NB4 (cell line): Measurements from ENCODE around the gene PRDM15.

ENCODE experiments used
- MAX ChIP-seq: IDR thresholded peaks from 2 replicates; pipeline ENCODE4 v1.6.1; 2011; ENCODE audit warnings: low read depth, low read length
- POLR2A ChIP-seq: IDR thresholded peaks from 2 replicates; pipeline ENCODE4 v1.6.1; 2011; ENCODE audit warnings: mild to moderate bottlenecking; ENCODE audit not compliant: insufficient read length; ENCODE audit errors: extremely low read depth
- TF ChIP-seq, protein P1 (sequence below): IDR thresholded peaks from one replicate; pipeline ENCODE4 v1.5.1; 2012; ENCODE audit warnings: low read depth, low read length

GRCh38 chr21:41834252-41834925 lies 44.8 kb downstream of the PRDM15 start:
- TF ChIP-seq, protein P1, sequence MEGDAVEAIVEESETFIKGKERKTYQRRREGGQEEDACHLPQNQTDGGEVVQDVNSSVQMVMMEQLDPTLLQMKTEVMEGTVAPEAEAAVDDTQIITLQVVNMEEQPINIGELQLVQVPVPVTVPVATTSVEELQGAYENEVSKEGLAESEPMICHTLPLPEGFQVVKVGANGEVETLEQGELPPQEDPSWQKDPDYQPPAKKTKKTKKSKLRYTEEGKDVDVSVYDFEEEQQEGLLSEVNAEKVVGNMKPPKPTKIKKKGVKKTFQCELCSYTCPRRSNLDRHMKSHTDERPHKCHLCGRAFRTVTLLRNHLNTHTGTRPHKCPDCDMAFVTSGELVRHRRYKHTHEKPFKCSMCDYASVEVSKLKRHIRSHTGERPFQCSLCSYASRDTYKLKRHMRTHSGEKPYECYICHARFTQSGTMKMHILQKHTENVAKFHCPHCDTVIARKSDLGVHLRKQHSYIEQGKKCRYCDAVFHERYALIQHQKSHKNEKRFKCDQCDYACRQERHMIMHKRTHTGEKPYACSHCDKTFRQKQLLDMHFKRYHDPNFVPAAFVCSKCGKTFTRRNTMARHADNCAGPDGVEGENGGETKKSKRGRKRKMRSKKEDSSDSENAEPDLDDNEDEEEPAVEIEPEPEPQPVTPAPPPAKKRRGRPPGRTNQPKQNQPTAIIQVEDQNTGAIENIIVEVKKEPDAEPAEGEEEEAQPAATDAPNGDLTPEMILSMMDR = no peak
- TF ChIP-seq POLR2A = no peak
- TF ChIP-seq MAX = no peak
